HEK293 (cell line): Measurements from ENCODE around the gene CNIH3.
A peak's percentile ranks its signal among the peaks of the same experiment; 100 is the strongest.

Source experiments
- CTCF ChIA-PET: fragments of 350-600 bp; formaldehyde crosslinking; extraction: SDS; loops from one replicate; lab custom pipeline; 2021; ENCODE audit warnings: antibody characterized with exemption; lab: Yijun Ruan, JAX
- POLR2A ChIA-PET: fragments of 300-600 bp; formaldehyde crosslinking; extraction: SDS; loops from one replicate; lab custom pipeline; 2020; ENCODE audit warnings: antibody characterized with exemption, inconsistent platforms; lab: Yijun Ruan, JAX
- H3K27ac ChIP-seq: fragments of 200-500 bp; sonication (Bioruptor generic); 2 replicates; pipeline ENCODE4 v1.5.1; 2014; ENCODE audit warnings: low read depth, low read length, control low read depth, inconsistent platforms; ENCODE audit errors: extremely low read depth
- H3K36me3 ChIP-seq, 2 experiments: fragments of 200-500 bp in 1 of 2; sonication (Bioruptor generic) in 1 of 2; 1 replicate in 1 of 2; 2 replicates in 1 of 2; pipeline ENCODE4 v1.5.1; 2014 to 2017; ENCODE audit warnings: inconsistent platforms in 2 of 2, low read length in 2 of 2; ENCODE audit not compliant: control insufficient read depth in 2 of 2, insufficient read depth in 1 of 2
- H3K4me1 ChIP-seq: fragments of 200-500 bp; sonication (Bioruptor generic); 2 replicates; pipeline ENCODE4 v1.5.1; 2014; ENCODE audit warnings: mild to moderate bottlenecking, low read length, inconsistent platforms; ENCODE audit not compliant: control insufficient read depth, insufficient read depth
- H3K4me3 ChIP-seq: 2 replicates; pipeline ENCODE4 v1.5.1; 2011; ENCODE audit warnings: low read depth, mild to moderate bottlenecking, control low read depth, low read length, moderate library complexity
- H3K9me3 ChIP-seq: fragments of 200-500 bp; sonication (Bioruptor generic); 2 replicates; pipeline ENCODE4 v1.5.1; 2014; ENCODE audit warnings: low read depth, low read length, inconsistent platforms; ENCODE audit not compliant: control insufficient read depth, insufficient read depth
- KLF17 ChIP-seq: fragments of 450-650 bp; formaldehyde crosslinking; IDR thresholded peaks from 2 replicates; pipeline ENCODE4 v1.5.1; 2016; ENCODE audit warnings: missing biosample characterization, missing genetic modification characterization
- MYNN ChIP-seq: fragments of 450-650 bp; formaldehyde crosslinking; IDR thresholded peaks from 2 replicates; pipeline ENCODE4 v1.5.1; 2016; ENCODE audit warnings: missing biosample characterization, missing genetic modification characterization, borderline replicate concordance
- PRDM1 ChIP-seq: fragments of 450-650 bp; formaldehyde crosslinking; IDR thresholded peaks from 2 replicates; pipeline ENCODE4; 2016; ENCODE audit warnings: missing biosample characterization, missing genetic modification characterization
- PRDM6 ChIP-seq: fragments of 450-650 bp; formaldehyde crosslinking; IDR thresholded peaks from 2 replicates; pipeline ENCODE4 v1.5.1; 2017; ENCODE audit warnings: missing biosample characterization, missing genetic modification characterization
- TRIM28 ChIP-seq: IDR thresholded peaks from 2 replicates; pipeline ENCODE4 v1.6.1; 2011; ENCODE audit warnings: low read length, control low read depth, borderline replicate concordance
- YY1 ChIP-seq: fragments of 450-650 bp; formaldehyde crosslinking; IDR thresholded peaks from 2 replicates; pipeline ENCODE4 v1.5.1; 2018; ENCODE audit warnings: missing biosample characterization, missing genetic modification characterization
- YY2 ChIP-seq: fragments of 450-650 bp; formaldehyde crosslinking; IDR thresholded peaks from 2 replicates; pipeline ENCODE4 v1.5.1; 2016; ENCODE audit warnings: missing biosample characterization, missing genetic modification characterization
- ZBTB20 ChIP-seq: fragments of 450-650 bp; formaldehyde crosslinking; IDR thresholded peaks from 2 replicates; pipeline ENCODE4 v1.5.1; 2016; ENCODE audit warnings: missing biosample characterization, missing genetic modification characterization
- ZNF174 ChIP-seq: fragments of 450-650 bp; formaldehyde crosslinking; IDR thresholded peaks from 2 replicates; pipeline ENCODE4 v1.5.0; 2017; ENCODE audit warnings: missing biosample characterization, mild to moderate bottlenecking, missing genetic modification characterization
- ZNF302 ChIP-seq: fragments of 450-650 bp; formaldehyde crosslinking; IDR thresholded peaks from 2 replicates; pipeline ENCODE4 v1.5.1; 2016; ENCODE audit warnings: missing biosample characterization, missing genetic modification characterization, low read depth
- ZNF324 ChIP-seq: fragments of 450-650 bp; formaldehyde crosslinking; IDR thresholded peaks from 2 replicates; pipeline ENCODE4 v1.5.1; 2016; ENCODE audit warnings: missing biosample characterization, missing genetic modification characterization
- ZNF350 ChIP-seq: fragments of 450-650 bp; formaldehyde crosslinking; IDR thresholded peaks from 2 replicates; pipeline ENCODE4 v1.5.0; 2017; ENCODE audit warnings: missing biosample characterization, mild to moderate bottlenecking, missing genetic modification characterization
- ZNF394 ChIP-seq: fragments of 450-650 bp; formaldehyde crosslinking; IDR thresholded peaks from 2 replicates; pipeline ENCODE4 v1.5.1; 2016; ENCODE audit warnings: missing biosample characterization, missing genetic modification characterization, mild to moderate bottlenecking, moderate library complexity, borderline replicate concordance
- ZNF544 ChIP-seq: fragments of 450-650 bp; formaldehyde crosslinking; IDR thresholded peaks from 2 replicates; pipeline ENCODE4 v1.5.0; 2017; ENCODE audit warnings: missing biosample characterization, missing genetic modification characterization
- ZNF560 ChIP-seq: fragments of 450-650 bp; formaldehyde crosslinking; IDR thresholded peaks from 2 replicates; pipeline ENCODE4 v1.5.1; 2017; ENCODE audit warnings: missing biosample characterization, missing genetic modification characterization, borderline replicate concordance
- ZNF596 ChIP-seq: fragments of 450-650 bp; IDR thresholded peaks from 2 replicates; pipeline ENCODE4 v1.5.0; 2018; ENCODE audit warnings: missing biosample characterization, mild to moderate bottlenecking, missing genetic modification characterization, moderate library complexity
- ZNF629 ChIP-seq: fragments of 450-650 bp; formaldehyde crosslinking; IDR thresholded peaks from 2 replicates; pipeline ENCODE4 v1.5.1; 2017; ENCODE audit warnings: missing biosample characterization, missing genetic modification characterization
- ZNF664 ChIP-seq: fragments of 450-650 bp; formaldehyde crosslinking; IDR thresholded peaks from 2 replicates; pipeline ENCODE4 v1.5.1; 2016; ENCODE audit warnings: missing biosample characterization, missing genetic modification characterization
- ZNF670 ChIP-seq: fragments of 450-650 bp; formaldehyde crosslinking; IDR thresholded peaks from 2 replicates; pipeline ENCODE4 v1.5.1; 2016; ENCODE audit warnings: missing biosample characterization, missing genetic modification characterization, low read depth
- ZNF677 ChIP-seq: fragments of 450-650 bp; IDR thresholded peaks from 2 replicates; pipeline ENCODE4 v1.5.0; 2018; ENCODE audit warnings: missing biosample characterization, mild to moderate bottlenecking, missing genetic modification characterization, moderate library complexity
- ZNF747 ChIP-seq: fragments of 450-650 bp; formaldehyde crosslinking; IDR thresholded peaks from 2 replicates; pipeline ENCODE4 v1.5.1; 2016; ENCODE audit warnings: missing biosample characterization, missing genetic modification characterization
- TF ChIP-seq, protein P1 (sequence below): fragments of 450-650 bp; formaldehyde crosslinking; IDR thresholded peaks from 2 replicates; pipeline ENCODE4 v1.5.1; 2016; ENCODE audit warnings: missing biosample characterization, missing genetic modification characterization, low read depth
- TF ChIP-seq, protein P2 (sequence below): fragments of 450-650 bp; formaldehyde crosslinking; IDR thresholded peaks from 2 replicates; pipeline ENCODE4 v1.5.1; 2016; ENCODE audit warnings: missing biosample characterization, missing genetic modification characterization

Gene CNIH3

GRCh38 chr1:224666078-224666477 lies 50.0 kb downstream of the CNIH3 start:
- Histone ChIP-seq H3K27ac (no peak overlapping the region), H3K36me3 (no peaks in the 10 kb centered on the region), H3K4me3 (no peak overlapping the region), H3K4me1 (no peaks in the 10 kb centered on the region), H3K9me3 (no peaks in the 10 kb centered on the region)
- ChIA-PET CTCF (interaction anchor here (0.7 kb wide), 2 partner anchors 140 to 257 kb away, joined by 3 read pairs; no protein-coding TSS in a partner anchor), POLR2A (no interaction called here)
- TF ChIP-seq ZNF174 (tag by site-specific recombination) (no peak), ZNF544 (tag by site-specific recombination) (0 out of 2 replicates have a peak, but pooled peaks have one; percentile 24), ZBTB20 (0 out of 2 replicates have a peak, but pooled peaks have one; percentile 19), MYNN (tag by site-specific recombination) (no peak)

DNA sequence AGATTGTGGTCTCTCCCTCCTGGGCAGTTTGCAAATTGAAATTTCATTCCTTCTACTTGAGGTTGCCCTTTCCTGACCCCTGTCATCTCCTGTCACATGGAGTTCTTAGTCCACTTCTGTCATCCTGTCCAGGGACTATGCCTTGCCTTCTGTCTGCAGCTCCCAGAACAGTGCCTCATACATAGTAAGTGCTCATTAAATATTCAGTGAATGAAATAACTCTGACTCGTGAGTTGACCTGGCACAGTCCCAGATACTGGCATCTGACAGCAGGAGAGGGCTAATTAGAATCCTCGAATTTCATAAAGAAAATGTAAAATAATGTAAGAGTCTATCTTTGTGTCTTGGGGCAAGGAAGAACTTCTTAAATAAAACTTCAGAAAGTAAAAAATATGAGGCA lies 50.8 kb downstream of the CNIH3 start:
- TF ChIP-seq ZNF302 (tag by site-specific recombination): no peak
- TF ChIP-seq ZNF664 (tag by site-specific recombination): peak; percentile 86
- POLR2A ChIA-PET: no interaction called here

DNA sequence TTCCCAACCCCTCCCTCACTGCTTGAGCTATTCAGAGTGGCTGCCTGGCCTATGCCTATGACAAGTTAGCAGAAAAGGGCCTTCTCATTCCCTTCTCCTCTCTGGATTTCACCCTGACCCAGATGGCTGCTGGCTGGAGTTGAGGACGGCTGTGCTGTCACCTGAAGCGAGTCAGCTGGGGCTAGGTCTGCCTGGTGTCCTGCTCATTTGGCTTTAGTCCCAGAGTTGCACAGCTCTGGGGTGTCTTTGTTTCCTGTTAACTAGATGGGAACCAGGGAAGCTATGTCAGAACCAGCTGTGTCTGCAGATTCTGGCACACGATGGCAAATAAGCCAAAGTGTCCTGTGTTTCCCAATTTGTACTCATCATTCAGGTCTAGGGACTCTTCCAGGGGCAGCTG lies 52.9 kb downstream of the CNIH3 start:
- no peaks in the 10 kb centered on the region for H3K4me1 ChIP-seq
- ChIA-PET CTCF (interaction anchor here (0.6 to 1.2 kb wide), 2 partner anchors 182 to 237 kb away, joined by 3 to 4 read pairs; no protein-coding TSS in a partner anchor), POLR2A (no interaction called here)
- TF ChIP-seq ZNF560 (tag by site-specific recombination) (no peak), YY1 (tag by site-specific recombination) (no peak), ZBTB20 (no peak), ZNF324 (tag by site-specific recombination) (no peak), ZNF747 (tag by site-specific recombination) (no peak), PRDM6 (tag by site-specific recombination) (no peak), ZNF677 (tag by site-specific recombination) (no peak), ZNF350 (tag by site-specific recombination) (no peak), ZNF670 (tag by site-specific recombination) (no peak), ZNF596 (tag by site-specific recombination) (no peak), ZNF394 (tag by site-specific recombination) (no peak), MYNN (tag by site-specific recombination) (no peak), PRDM1 (tag by site-specific recombination) (no peak), TRIM28 (no peak), KLF17 (tag by site-specific recombination) (no peak), YY2 (no peak), ZNF629 (tag by site-specific recombination) (no peak)
- TF ChIP-seq, protein P1, sequence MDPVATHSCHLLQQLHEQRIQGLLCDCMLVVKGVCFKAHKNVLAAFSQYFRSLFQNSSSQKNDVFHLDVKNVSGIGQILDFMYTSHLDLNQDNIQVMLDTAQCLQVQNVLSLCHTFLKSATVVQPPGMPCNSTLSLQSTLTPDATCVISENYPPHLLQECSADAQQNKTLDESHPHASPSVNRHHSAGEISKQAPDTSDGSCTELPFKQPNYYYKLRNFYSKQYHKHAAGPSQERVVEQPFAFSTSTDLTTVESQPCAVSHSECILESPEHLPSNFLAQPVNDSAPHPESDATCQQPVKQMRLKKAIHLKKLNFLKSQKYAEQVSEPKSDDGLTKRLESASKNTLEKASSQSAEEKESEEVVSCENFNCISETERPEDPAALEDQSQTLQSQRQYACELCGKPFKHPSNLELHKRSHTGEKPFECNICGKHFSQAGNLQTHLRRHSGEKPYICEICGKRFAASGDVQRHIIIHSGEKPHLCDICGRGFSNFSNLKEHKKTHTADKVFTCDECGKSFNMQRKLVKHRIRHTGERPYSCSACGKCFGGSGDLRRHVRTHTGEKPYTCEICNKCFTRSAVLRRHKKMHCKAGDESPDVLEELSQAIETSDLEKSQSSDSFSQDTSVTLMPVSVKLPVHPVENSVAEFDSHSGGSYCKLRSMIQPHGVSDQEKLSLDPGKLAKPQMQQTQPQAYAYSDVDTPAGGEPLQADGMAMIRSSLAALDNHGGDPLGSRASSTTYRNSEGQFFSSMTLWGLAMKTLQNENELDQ (tag by site-specific recombination): no peak
- TF ChIP-seq, protein P2, sequence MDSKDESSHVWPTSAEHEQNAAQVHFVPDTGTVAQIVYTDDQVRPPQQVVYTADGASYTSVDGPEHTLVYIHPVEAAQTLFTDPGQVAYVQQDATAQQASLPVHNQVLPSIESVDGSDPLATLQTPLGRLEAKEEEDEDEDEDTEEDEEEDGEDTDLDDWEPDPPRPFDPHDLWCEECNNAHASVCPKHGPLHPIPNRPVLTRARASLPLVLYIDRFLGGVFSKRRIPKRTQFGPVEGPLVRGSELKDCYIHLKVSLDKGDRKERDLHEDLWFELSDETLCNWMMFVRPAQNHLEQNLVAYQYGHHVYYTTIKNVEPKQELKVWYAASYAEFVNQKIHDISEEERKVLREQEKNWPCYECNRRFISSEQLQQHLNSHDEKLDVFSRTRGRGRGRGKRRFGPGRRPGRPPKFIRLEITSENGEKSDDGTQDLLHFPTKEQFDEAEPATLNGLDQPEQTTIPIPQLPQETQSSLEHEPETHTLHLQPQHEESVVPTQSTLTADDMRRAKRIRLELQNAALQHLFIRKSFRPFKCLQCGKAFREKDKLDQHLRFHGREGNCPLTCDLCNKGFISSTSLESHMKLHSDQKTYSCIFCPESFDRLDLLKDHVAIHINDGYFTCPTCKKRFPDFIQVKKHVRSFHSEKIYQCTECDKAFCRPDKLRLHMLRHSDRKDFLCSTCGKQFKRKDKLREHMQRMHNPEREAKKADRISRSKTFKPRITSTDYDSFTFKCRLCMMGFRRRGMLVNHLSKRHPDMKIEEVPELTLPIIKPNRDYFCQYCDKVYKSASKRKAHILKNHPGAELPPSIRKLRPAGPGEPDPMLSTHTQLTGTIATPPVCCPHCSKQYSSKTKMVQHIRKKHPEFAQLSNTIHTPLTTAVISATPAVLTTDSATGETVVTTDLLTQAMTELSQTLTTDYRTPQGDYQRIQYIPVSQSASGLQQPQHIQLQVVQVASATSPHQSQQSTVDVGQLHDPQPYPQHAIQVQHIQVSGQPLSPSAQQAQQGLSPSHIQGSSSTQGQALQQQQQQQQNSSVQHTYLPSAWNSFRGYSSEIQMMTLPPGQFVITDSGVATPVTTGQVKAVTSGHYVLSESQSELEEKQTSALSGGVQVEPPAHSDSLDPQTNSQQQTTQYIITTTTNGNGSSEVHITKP: no peak
- H3K9me3 ChIP-seq: no peaks in the 10 kb centered on the region
- no peak overlapping the region for H3K27ac ChIP-seq
- H3K36me3 ChIP-seq: no peaks in the 10 kb centered on the region
- H3K4me3 ChIP-seq: no peak overlapping the region

More for the DNA sequence above, 50.8 kb downstream of the CNIH3 start:
- Histone ChIP-seq H3K27ac (no peak overlapping the region), H3K9me3 (no peaks in the 10 kb centered on the region), H3K4me3 (no peak overlapping the region), H3K36me3 (no peaks in the 10 kb centered on the region), H3K4me1 (no peaks in the 10 kb centered on the region)
- CTCF ChIA-PET: no interaction called here
